OCI-LY3 (cell line): ENCODE results near the gene ZFP36L1.

Experiments
- CTCF ChIP-seq: fragments of 200-600, 300-600 bp; sonication (generic); IDR thresholded peaks from 2 replicates; pipeline ENCODE4 v1.5.1; 2014; ENCODE audit warnings: antibody characterized with exemption, low read length, low read depth
- EZH2phosphoT487 ChIP-seq: fragments of 200-600 bp; shearing (Covaris generic); IDR thresholded peaks from 2 replicates; pipeline ENCODE4 v1.6.1; 2018; ENCODE audit warnings: antibody characterized with exemption, mixed run types, low read depth

- TF ChIP-seq CTCF, result no peak
- TF ChIP-seq EZH2phosphoT487, result no peak
Observed at GRCh38 chr14:68739701-68740100, 53.2 kb downstream of the ZFP36L1 start.
